Stimulated activated CD4-positive, alpha-beta T cell treated with anti-CD3 and anti-CD28 coated beads, Interleukin-12 subunit alpha, Interleukin-12 subunit beta, amount 100 ng/mL, for 24 hours (primary cell): Measurements from ENCODE around the gene SMARCAL1.

ENCODE experiments used
- DNase-seq, 2 experiments: peaks; one replicate each; pipeline ENCODE4 v3.0.0-alpha.2; 2020; ENCODE audit warnings: low read depth in 2 of 2

Gene SMARCAL1

DNA sequence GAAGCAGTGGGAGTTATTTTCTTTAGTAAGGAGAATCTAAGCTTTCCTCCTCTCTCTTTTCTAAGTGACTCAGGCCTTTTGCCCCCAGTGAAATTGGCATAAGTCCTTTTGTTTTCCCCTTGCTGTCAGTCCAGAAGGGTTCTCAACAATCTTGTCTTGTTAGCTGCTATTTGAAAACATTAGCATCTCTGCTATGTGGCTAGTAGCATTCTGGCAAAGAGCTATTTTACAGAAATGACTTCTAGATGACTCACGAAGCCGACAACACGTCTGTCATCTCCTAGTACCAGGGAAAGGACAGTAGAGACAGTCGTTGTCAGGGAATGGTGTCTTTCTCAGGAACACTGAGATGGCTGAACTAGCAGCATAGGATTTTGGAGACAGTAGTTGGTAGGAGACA is 14.7 kb downstream of the SMARCAL1 start:
- DNase-seq: no peak

DNA sequence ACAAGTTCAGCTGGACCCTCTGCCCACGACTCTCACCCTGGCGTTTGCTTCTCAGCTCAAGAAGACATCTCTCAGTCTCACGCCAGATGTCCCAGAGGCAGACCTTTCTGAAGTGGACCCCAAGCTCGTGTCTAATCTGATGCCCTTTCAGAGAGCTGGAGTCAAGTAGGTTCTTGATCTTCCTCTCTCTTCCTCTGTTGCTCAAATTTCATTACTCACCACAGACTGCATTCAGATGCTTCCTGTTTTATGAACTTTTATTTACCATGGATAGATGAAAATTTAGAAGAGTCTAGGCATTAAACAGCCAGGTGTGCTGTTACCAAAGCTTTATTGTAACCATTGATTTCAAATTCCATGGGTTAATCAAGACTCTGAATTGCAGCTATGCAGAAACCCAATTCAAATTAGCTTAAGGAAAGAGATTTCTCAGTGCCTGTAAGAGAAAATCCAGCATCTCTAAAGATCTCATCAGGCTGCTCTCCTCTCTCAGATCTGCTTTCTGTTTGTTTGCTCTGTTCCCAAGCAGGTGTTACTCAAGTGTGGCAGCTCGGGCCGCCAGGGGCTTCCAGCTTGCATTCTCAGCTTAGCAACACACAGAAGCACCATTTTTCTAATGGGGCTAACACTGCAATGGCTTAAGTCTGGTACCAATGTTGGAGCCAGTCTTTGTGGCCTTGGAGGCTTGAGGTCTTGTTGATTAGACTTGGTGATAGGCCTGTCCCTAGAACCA is 16.5 kb downstream of the SMARCAL1 start:
- DNase-seq: no peak

DNA sequence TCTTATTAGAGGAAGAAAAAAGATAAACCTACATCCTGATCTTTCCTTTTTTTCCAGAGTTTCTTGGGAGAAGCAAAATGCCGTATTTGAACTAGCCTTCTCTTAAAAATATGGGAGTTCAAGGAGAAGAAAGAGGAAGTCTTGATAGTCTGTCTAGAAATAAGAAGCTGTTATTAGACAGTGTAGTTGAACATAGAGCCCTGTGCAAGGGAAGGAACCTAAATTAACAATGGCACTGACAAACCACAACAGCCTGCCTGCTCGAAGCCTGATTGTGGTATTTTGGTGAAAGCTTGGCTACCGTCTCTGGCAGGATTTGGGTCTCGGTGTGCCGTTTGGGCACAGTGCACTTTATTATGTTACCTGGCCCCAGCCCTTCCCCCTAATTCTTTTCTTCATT is 17.1 kb downstream of the SMARCAL1 start:
- no peak for DNase-seq

- DNase-seq: no peak
Observed at GRCh38 chr2:216430811-216431530, 18.7 kb downstream of the SMARCAL1 start.

GRCh38 chr2:216431531-216431856 is 19.2 kb downstream of the SMARCAL1 start:
- DNase-seq: no peak

- no peak for DNase-seq
Observed at GRCh38 chr2:216436383-216436782, 24.1 kb downstream of the SMARCAL1 start.

DNA sequence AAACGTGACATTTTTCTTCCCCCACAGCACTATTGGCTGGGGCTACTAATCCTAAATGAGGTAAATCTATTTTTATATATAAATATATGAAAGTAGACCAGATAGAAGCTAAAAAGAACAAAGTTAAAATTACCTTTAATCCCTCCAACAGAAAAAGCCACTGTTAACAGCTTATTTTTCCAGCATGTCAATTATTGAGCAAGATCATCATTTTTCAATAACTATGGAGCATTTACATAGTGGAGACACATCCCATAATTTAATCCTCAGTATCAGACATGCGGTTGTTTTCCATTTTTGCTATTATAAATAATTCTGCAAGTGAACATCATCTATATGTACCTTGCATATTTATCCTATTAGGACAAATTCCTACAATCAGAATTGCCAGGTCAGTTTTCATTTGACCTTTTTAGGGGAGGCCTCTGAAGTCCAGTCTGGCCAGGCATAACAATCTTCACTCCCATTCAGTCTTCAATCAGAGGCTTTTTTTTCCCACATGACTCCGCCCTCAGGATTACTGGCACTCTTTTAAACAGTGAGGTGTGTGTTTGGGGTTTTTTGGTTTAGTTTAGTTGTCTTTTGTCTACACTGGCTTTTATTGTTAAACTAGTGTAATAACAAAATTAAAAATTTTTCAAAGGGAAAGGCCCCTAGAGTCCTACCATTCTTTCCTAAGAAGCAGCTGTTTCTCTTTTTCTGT is 29.2 kb downstream of the SMARCAL1 start:
- no peak for DNase-seq

GRCh38 chr2:216445501-216445900 is 33.2 kb downstream of the SMARCAL1 start:
- no peak for DNase-seq

- DNase-seq: no peak
Observed at GRCh38 chr2:216446343-216446742, 34.1 kb downstream of the SMARCAL1 start.

DNA sequence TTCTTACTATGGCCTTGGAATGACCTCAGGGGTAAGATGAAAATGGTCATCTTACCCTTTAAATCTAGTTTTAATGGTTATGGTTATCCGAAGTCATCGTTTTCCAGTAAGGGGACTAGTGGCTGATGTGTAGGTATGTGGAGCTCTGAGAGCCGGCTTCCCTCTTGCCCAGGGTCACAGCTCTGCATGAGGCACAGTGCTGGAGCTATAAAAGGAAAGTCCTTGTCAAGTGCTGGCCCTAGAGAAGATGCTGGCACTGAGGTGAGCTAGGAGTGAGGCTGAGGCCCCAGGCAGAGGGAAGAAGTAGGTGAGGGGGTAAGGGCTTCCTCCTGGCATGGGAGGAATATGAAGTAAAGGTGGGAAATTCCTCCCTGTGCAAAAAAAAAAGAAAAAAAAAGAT is 35.0 kb downstream of the SMARCAL1 start:
- DNase-seq: no peak

DNA sequence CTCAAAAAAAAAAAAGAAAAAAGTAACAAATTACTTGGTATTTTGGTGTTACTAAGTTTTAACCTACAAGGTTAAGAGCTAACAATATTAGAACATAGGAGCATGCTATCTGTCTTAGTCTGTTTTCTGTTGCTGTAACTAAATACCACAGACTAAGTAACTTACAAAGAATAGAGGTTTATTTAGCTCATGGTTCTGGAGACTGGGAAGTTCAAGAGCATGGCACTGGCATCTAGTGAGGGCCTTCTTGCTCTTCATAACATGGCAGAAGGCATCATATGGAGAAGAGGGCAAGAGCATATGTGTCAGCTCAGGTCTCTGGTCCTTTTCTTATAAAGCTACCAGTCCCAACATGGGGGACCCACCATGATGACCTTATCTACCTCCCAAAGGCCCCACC is 36.5 kb downstream of the SMARCAL1 start:
- DNase-seq: no peak

DNA sequence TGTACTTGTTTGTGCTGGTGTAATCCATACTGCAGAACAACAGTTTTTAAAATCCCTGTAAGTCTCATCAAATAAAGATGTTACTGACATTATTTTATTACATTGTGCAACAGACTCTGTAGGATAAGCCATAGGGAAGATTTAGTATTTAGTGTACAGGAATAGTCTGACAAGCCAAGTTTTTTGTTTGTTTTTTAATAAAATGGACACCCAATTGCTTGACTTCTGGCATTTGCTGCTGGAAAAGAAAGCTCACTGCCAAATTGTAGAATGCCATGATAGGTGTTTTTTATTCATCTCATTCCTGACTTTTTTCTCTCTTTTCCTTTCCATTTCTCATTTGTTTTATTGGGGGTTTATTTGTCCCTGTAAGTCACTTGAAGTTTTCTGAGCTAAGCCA is 38.1 kb downstream of the SMARCAL1 start:
- DNase-seq: no peak

DNA sequence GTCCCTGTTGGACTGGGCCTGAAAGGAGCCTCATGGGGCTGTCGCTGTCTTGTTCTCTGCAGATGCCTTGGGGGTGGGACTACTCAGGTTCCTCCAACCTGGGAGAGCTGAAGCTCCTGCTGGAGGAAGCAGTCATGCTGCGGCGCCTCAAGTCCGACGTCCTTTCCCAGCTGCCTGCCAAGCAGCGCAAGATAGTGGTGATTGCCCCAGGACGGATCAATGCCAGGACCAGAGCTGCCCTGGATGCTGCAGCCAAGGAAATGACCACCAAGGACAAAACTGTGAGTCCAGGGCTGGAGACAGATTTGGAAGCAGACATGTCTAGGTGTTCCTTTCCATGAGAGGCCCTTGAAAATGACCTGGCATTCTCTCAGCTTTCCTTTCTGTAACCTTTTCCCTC is 38.5 kb downstream of the SMARCAL1 start:
- DNase-seq: no peak

DNA sequence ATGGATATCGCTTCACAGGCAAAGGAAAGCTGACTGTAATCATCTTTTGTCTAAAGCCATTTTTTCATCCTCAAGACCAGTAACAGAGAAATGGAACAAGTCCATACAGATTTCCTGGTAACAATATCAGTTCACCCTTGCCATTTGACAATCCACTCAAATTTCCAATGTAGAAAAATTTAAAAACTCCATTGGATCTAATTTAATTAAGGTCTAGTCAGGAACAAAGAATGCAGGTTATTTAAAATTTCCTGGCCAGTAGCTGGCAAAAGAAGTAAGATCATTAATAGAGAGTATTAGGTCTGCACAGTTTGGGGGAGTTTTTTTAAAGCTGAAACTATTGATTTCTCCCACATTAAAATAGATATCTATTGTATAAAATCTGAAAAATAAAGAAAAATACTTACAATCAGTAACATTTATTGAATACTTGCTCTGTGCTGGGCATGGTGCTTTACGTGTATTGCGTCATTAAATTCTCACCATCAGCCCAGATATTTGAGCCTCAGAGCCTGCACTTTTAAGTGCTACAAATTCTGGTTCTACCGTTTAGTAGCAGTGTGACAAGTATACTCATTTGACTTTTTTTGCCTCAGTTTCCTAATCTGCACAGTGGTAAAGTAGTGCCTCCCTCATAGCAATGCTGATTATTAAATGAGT is 41.8 kb downstream of the SMARCAL1 start:
- DNase-seq: no peak

DNA sequence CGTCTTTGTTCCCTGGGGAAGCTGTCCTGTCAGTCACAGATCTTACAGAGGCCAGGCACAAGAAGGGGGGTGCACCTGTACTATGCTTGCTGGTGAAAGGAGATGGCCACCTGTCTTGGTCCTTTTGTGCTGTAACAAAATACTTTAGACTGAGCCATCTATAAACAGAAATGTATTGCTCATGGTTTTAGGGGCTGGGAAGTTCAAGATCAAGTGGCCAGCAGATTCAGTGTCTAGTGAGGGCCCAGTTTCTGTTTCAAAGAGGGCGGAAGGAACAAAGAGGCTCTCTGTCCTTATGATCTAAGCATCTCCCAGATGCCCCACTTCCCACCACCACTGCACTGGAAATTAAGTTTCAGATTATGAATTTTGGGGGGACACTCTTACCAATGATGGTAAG is 50.9 kb downstream of the SMARCAL1 start:
- DNase-seq: no peak

- no peak for DNase-seq
Observed at GRCh38 chr2:216464104-216464720, 51.9 kb downstream of the SMARCAL1 start.

DNA sequence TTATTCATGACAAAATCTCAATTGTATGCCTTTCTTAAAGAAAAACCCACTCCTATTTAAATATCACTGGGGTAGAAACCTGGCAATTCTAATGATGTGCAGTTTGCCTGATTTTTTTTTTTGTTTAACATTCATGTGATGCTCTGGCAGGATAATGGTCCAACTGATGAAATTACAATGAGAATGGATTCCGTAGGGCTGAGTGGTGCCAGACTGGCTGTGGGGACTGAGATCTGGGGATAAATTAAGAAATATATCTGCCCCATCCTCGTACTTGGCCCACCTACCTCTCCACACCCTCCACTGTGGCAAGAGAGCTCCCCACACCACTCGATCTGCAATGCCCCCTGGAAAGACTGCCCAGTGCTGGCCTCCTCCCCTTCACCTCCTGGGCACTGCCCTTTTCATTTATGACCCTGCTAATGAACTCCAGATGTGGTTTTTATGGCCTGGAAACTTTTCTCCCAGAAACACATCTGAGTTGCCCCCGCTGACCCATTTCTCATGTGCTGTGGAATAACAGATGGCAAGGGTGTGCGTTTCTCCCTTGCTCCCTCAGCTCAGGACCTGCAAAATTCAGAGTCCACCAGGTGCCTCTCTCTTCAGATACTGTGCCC is 53.4 kb downstream of the SMARCAL1 start:
- DNase-seq: no peak

DNA sequence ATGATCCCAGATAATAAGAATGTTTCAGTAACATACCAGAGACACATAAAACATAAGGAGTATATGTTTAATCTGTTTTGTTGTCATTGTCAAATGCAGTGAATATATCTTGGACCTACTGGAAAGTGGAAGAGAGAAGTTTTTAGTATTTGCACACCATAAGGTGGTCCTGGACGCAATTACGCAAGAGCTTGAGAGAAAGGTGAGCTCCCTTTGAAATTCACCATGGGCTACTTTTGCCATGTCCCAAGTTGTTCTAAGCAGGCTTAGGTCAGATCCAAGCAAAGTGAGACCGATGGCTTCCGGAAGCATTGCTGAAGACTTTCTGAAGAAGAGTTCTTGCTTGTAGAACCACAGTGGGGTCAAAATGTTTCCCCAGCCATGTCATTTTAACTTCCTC is 55.6 kb downstream of the SMARCAL1 start:
- DNase-seq: no peak

- DNase-seq: no peak
Observed at GRCh38 chr2:216469661-216470060, 57.4 kb downstream of the SMARCAL1 start.

- DNase-seq: no peak
Observed at GRCh38 chr2:216473187-216473586, 60.9 kb downstream of the SMARCAL1 start.

GRCh38 chr2:216474925-216475670 is 62.8 kb downstream of the SMARCAL1 start:
- no peak for DNase-seq
